AG04449 (cell line): ENCODE measurements around the gene UBE2B.

Source experiments
- CTCF ChIA-PET: fragments of 350-600 bp; formaldehyde crosslinking; extraction: SDS; loops from one replicate; lab custom pipeline; 2021; ENCODE audit warnings: antibody characterized with exemption; lab: Yijun Ruan, JAX
- POLR2A ChIA-PET: fragments of 400-600, 350-600 bp; formaldehyde crosslinking; extraction: SDS; loops from one replicate; lab custom pipeline; 2020; ENCODE audit warnings: antibody characterized with exemption, inconsistent platforms; lab: Yijun Ruan, JAX
- DNase-seq: peaks from one replicate; pipeline ENCODE4 v3.0.0-alpha.2; 2010; ENCODE audit warnings: low read depth, low spot score
- H3K4me3 ChIP-seq: 2 replicates; pipeline ENCODE4 v1.5.1; 2011; ENCODE audit warnings: low read depth, mild to moderate bottlenecking, control low read depth, low read length
- TF ChIP-seq, protein P1 (sequence below): IDR thresholded peaks from one replicate; pipeline ENCODE4 v1.5.1; 2011; ENCODE audit warnings: mild to moderate bottlenecking, moderate library complexity, low read length, control low read depth, inconsistent platforms; ENCODE audit not compliant: insufficient read depth; ENCODE audit errors: missing control alignments

UBE2B gene

DNA sequence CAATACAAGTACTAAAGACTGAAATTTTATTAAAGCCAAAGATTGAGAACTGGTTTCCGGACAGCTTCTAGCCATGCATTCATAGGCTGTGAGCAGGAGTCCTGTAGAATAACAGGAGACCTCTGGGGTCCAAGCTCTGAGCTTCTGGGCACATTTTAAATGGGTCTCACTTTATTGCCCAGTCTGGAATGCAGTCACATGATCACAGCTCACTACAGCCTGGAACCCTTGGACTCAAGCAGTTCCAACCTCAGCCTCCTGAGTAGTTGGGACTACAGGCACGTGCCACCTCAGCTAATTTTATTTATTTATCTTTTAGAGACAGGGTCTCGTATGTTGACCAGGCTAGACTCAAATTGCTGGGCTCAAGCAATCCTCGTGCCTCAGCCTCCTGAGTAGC lies 24.9 kb downstream of the UBE2B start:
- ChIA-PET CTCF (interaction anchor here (1.5 to 8.3 kb wide), 3 partner anchors 13 to 182 kb away, joined by 4 to 50 read pairs (median 5); partner anchors contain the start of gene CDKN2AIPNL), POLR2A (no interaction called here)
- TF ChIP-seq, protein P1, sequence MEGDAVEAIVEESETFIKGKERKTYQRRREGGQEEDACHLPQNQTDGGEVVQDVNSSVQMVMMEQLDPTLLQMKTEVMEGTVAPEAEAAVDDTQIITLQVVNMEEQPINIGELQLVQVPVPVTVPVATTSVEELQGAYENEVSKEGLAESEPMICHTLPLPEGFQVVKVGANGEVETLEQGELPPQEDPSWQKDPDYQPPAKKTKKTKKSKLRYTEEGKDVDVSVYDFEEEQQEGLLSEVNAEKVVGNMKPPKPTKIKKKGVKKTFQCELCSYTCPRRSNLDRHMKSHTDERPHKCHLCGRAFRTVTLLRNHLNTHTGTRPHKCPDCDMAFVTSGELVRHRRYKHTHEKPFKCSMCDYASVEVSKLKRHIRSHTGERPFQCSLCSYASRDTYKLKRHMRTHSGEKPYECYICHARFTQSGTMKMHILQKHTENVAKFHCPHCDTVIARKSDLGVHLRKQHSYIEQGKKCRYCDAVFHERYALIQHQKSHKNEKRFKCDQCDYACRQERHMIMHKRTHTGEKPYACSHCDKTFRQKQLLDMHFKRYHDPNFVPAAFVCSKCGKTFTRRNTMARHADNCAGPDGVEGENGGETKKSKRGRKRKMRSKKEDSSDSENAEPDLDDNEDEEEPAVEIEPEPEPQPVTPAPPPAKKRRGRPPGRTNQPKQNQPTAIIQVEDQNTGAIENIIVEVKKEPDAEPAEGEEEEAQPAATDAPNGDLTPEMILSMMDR = no peak
- no peak for DNase-seq
- no peak overlapping the region for H3K4me3 ChIP-seq

DNA sequence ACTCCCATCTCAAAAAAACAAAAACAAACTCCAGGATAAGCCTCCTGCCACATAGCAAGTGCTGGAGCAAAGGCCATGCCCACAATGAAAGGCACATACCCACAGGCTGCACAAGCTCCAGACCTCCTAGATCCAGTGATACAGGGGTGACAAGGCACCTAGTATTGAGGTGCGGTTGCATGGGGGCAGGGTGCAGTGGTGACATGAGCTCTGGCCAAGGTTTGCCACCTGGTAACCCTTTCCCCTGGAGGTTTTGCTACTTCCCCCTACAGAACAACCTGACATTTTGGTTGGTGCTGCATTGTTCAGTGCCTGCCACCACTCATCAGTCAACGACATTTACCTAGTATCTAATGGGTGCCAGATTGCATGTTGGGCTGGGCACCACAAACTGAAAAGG lies 25.8 kb downstream of the UBE2B start:
- ChIA-PET POLR2A (no interaction called here), CTCF (interaction anchor here (1.2 to 8.3 kb wide), 3 partner anchors 15 to 181 kb away, joined by 4 to 50 read pairs (median 5); partner anchors contain the start of gene CDKN2AIPNL)
- H3K4me3 ChIP-seq = no peak overlapping the region
- DNase-seq = no peak
- TF ChIP-seq, protein P1 = no peak

DNA sequence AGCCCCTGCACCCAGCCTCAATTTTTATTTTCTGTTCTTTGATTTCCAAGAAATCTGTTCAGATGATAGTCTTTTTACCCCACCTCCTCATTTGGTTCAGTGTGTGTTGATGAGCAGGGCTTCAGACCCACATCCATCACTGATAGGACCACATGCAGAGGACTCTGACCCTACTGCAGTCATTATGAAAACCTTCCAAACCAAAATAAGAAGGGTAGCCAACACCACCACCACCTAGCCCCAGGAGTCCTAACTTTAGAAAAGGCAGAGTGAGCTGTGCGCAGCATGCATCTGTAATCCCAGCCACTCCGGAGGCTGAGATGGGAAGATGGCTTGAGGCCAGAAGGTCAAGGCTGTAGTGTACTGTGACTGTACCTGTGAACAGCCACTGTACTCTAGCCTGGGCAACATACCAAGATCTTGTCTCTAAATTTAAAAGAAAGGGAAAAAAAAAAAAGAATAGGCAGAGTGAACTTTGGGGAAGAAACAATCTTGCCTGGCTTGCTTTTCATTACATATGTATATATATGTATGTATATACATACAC lies 27.3 kb downstream of the UBE2B start:
- POLR2A ChIA-PET = interaction anchor here (1.0 kb wide), 1 partner anchor 9 kb away, joined by 4 read pairs; no protein-coding TSS in a partner anchor
- CTCF ChIA-PET = interaction anchor here (1.2 to 8.3 kb wide), 2 partner anchors 13 to 179 kb away, joined by 4 to 50 read pairs; partner anchors contain the start of gene CDKN2AIPNL
- DNase-seq = no peak
- TF ChIP-seq, protein P1 = no peak
- H3K4me3 ChIP-seq = no peak overlapping the region

DNA sequence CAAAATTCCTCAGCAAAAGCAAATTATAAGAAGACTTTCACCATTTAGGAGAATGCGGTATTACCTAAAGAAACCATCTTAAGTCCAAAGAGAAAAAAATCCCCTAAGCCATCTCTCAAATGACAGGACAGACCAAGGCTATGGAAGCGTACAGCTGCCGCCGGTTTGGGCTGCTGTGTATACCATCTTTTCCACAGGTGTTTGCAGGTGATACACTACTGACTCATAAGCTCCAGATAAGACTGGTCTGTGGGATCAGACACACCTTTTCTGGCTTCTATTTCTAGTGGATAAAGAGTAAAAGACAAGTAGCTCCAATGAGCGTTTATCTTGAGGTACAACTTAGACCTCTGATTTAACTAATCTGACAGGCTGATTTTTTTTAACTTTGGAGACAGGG lies 32.6 kb downstream of the UBE2B start:
- TF ChIP-seq, protein P1 = no peak
- CTCF ChIA-PET = no interaction called here
- DNase-seq = no peak

DNA sequence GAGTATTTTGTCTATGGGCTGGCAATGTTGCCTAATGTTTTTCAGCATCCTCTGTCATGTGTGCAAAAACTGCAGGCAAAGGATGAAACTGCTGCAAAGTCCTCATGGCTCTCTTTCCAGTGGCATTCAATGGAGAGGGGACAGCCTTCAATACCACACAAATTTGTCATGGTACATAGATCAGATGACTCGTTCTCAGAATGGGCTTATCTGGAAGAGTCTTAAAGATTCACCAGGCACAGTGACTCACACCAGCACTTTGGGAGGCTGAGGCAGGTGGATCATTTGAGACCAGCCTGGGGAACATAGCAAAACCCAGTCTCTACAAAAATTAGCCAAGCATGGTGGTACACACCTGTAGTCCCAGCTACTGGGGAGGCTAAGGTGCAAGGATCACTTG lies 35.0 kb downstream of the UBE2B start:
- DNase-seq = no peak
- TF ChIP-seq, protein P1 = no peak
- POLR2A ChIA-PET = no interaction called here

More for the DNA sequence above, 32.6 kb downstream of the UBE2B start:
- no peak overlapping the region for H3K4me3 ChIP-seq
- POLR2A ChIA-PET = no interaction called here

DNA sequence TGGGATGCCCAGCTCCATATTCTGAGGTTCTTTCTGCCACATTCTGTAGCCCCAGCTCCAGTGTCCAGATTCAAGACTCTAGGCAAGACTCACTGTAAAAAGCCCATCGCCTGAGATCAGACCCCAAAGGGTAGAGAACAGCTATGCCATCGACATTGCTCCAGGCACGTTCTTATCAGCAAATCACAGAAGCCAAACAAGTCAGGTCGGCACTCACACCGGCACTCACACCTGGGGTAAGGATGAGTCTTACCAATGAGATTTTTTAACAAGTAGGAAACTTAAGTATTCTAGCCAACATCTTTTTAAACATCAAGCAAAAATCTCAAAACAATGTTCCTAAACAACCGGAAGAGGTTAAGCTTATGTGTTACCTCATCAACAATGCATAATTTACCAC lies 38.0 kb downstream of the UBE2B start:
- POLR2A ChIA-PET = no interaction called here
- no peak overlapping the region for H3K4me3 ChIP-seq
- TF ChIP-seq, protein P1 = no peak
- CTCF ChIA-PET = interaction anchor here (0.7 to 5.2 kb wide), 5 partner anchors 13 to 177 kb away, joined by 3 to 25 read pairs (median 4); no protein-coding TSS in a partner anchor
- DNase-seq = no peak

More for the DNA sequence above, 35.0 kb downstream of the UBE2B start:
- CTCF ChIA-PET = interaction anchor here (1.1 to 1.5 kb wide), 2 partner anchors 8 to 171 kb away, joined by 4 read pairs; no protein-coding TSS in a partner anchor
- H3K4me3 ChIP-seq = no peak overlapping the region
